ENCODE results near the gene NOTCH3. TPM values are rescaled to one million over a fixed set of nuclear protein-coding genes. Genes with fewer than 3 reads are reported as not detected.

NOTCH3 gene
- total and polyA plus RNA-seq, 2 of the 8 experiments (the other 6 are each of a cell fraction or from before 2014, with no cell fraction given) = 37.5 to 107 TPM

GRCh38 chr19:15175609-15176008 is 25.2 kb downstream of the NOTCH3 start:
- Histone ChIP-seq H4K8ac (ENCODE audit: extremely low read depth, insufficient read depth, low read length) (no peak overlapping the region), H2BK120ac (replicated peaks; ENCODE audit: low read depth, low read length) (no peak overlapping the region), H4K20me1 (replicated peaks in 1 of 2; ENCODE audit: control insufficient read depth in 1 of 2, insufficient read depth in 2 of 2, low read length in 2 of 2) (peaks cover 7 to 25% of the 10 kb centered on the region in 2 experiments), H3K14ac (ENCODE audit: insufficient read length) (no peak overlapping the region), H3K9ac (replicated peaks in 1 of 4; ENCODE audit: extremely low read depth in 1 of 4, low read depth in 3 of 4, low read length in 3 of 4) (no peak overlapping the region), H2AFZ (ENCODE audit: low read length) (no peak overlapping the region), H3K23ac (ENCODE audit: insufficient read length) (no peak overlapping the region), H3K23me2 (ENCODE audit: low read depth, low read length) (peaks cover 3% of the 10 kb centered on the region; the same call in 1 of the 2 replicates), H3K27me3 (replicated peaks in 1 of 4; ENCODE audit: control insufficient read depth in 3 of 4, extremely low read depth in 1 of 4, insufficient read depth in 3 of 4, low read length in 3 of 4) (no peaks in the 10 kb centered on the region; a peak in 1 of 7 replicates), H4K5ac (ENCODE audit: insufficient read length, low read depth, low read length) (no peak overlapping the region), H2BK20ac (ENCODE audit: low read length) (no peak overlapping the region), H3K27ac (ENCODE audit: low read depth, low read length) (no peak overlapping the region), H4K91ac (replicated peaks; ENCODE audit: insufficient read length, low read length) (no peak overlapping the region), H3K4me1 (replicated peaks in 1 of 4; ENCODE audit: control insufficient read depth in 3 of 4, insufficient read depth in 4 of 4, low read length in 3 of 4) (peaks cover 0 to 5% (median under 1%) of the 10 kb centered on the region in 4 experiments; a peak in 3 of 7 replicates), H3K18ac (ENCODE audit: extremely low read depth, low read length) (no peak overlapping the region), H2AK5ac (ENCODE audit: low read depth, low read length) (no peak overlapping the region), H3K79me2 (ENCODE audit: control insufficient read depth in 1 of 2, insufficient read depth in 2 of 2, low read length in 2 of 2) (no peaks in the 10 kb centered on the region), H3K56ac (replicated peaks; ENCODE audit: insufficient read length, low read depth, low read length) (no peak overlapping the region), H3K36me3 (ENCODE audit: control insufficient read depth in 2 of 4, insufficient read depth in 4 of 4, low read length in 3 of 4) (peaks cover 14 to 58% (median 31%) of the 10 kb centered on the region in 4 experiments; a peak in 7 of 8 replicates), H3K4me2 (ENCODE audit: insufficient read depth in 1 of 2, low read depth in 2 of 2, low read length in 2 of 2) (no peak overlapping the region), H2BK15ac (ENCODE audit: low read length) (no peak overlapping the region), H2BK12ac (ENCODE audit: low read depth, low read length) (no peak overlapping the region), H3K79me1 (ENCODE audit: low read depth, low read length) (no peaks in the 10 kb centered on the region), H3K9me3 (ENCODE audit: insufficient read depth in 2 of 2, low read depth in 1 of 2, low read length in 1 of 2) (no peaks in the 10 kb centered on the region), H3K4me3 (ENCODE audit: extremely low read depth in 1 of 4, insufficient read depth in 2 of 4, low read depth in 3 of 4, low read length in 4 of 4) (no peak overlapping the region), H2BK5ac (ENCODE audit: low read depth, low read length) (no peak overlapping the region), H3K4ac (replicated peaks; ENCODE audit: insufficient read length, low read depth, low read length) (no peak overlapping the region)
- DNase-seq (ENCODE audit: low read depth in 1 of 2, low spot score in 2 of 2) (no peak), FAIRE-seq (no peak)
- ChIA-PET POLR2A (ENCODE audit: partially characterized antibody) (interaction anchor here (0.6 to 1.3 kb wide), 3 partner anchors 9 to 54 kb away, joined by 3 to 5 read pairs (median 3); no protein-coding TSS in a partner anchor), CTCF (ENCODE audit: partially characterized antibody) (interaction anchor here (0.9 to 2.5 kb wide), 7 partner anchors 17 to 84 kb away, joined by 3 to 22 read pairs (median 4); no protein-coding TSS in a partner anchor)
- no peak for TF ChIP-seq BCL11A (IDR thresholded peaks at IDR 0.05; ENCODE audit: low read depth in 2 of 2, low read length in 2 of 2)
- TF ChIP-seq YY1 (IDR thresholded peaks at IDR 0.05; ENCODE audit: low read depth, low read length) = no peak
- TF ChIP-seq RNF2 (IDR thresholded peaks at IDR 0.05; ENCODE audit: borderline replicate concordance, low read depth, low read length, missing control alignments, poor library complexity, severe bottlenecking) = no peak
- WGBS, 2 experiments (ENCODE audit: extremely low coverage in 1 of 2, insufficient coverage in 1 of 2, insufficient read length in 1 of 2, insufficient replicate concordance in 2 of 2, low coverage in 1 of 2, low lambda C conversion rate in 2 of 2, missing lambda C conversion rate in 1 of 2) = 98% methylated on average over 3 of the region's 3 CpGs; no CpG with 5 or more reads in 1 of the 2 experiments

All from H1 (cell line).